K562 (cell line): ENCODE data around the gene TTYH2. TPM values are rescaled to one million over a fixed set of nuclear protein-coding genes. Genes with fewer than 3 reads are reported as not detected.

Experiments
- BHLHE40 ChIP-seq: IDR thresholded peaks from 2 replicates; pipeline ENCODE4 v1.6.1; 2011; ENCODE audit warnings: low read length, improper control_type of control experiment
- GABPB1 ChIP-seq: sonication (generic); formaldehyde crosslinking; IDR thresholded peaks from 2 replicates; pipeline ENCODE4 v1.8.0; 2022; ENCODE audit warnings: mild to moderate bottlenecking, missing genetic modification reagents
- HDAC3 ChIP-seq: fragments of 450-650 bp; IDR thresholded peaks from 2 replicates; pipeline ENCODE4 v1.6.1; 2018; ENCODE audit warnings: borderline replicate concordance, mild to moderate bottlenecking, moderate library complexity; ENCODE audit not compliant: partially characterized antibody
- KLF13 ChIP-seq: fragments of 450-650 bp; IDR thresholded peaks from 2 replicates; pipeline ENCODE4 v1.6.1; 2016; ENCODE audit warnings: missing genetic modification characterization, low read depth, mild to moderate bottlenecking, missing compliant biosample characterization, moderate library complexity, borderline replicate concordance
- PHF21A ChIP-seq: fragments of 450-650 bp; IDR thresholded peaks from 2 replicates; pipeline ENCODE4 v1.6.1; 2017; ENCODE audit warnings: low read depth, borderline replicate concordance
- PTRF ChIP-seq: fragments of 450-650 bp; IDR thresholded peaks from 2 replicates; pipeline ENCODE4 v1.6.1; 2016; ENCODE audit warnings: mild to moderate bottlenecking, missing genetic modification characterization, missing compliant biosample characterization
- SMARCA5 ChIP-seq: fragments of 450-650 bp; IDR thresholded peaks from 2 replicates; pipeline ENCODE4 v1.6.1; 2016
- WHSC1 ChIP-seq: IDR thresholded peaks from one replicate; pipeline ENCODE4 v1.6.1; 2012; ENCODE audit warnings: low read length, control low read depth, inconsistent platforms
- ZNF134 ChIP-seq: fragments of 250-450 bp; sonication (Bioruptor Pico); conservative IDR thresholded peaks from 2 replicates; pipeline ENCODE4 v1.4.0; 2020
- ZNF41 ChIP-seq: fragments of 250-450 bp; sonication (Bioruptor Pico); conservative IDR thresholded peaks from 2 replicates; pipeline ENCODE4 v1.4.0; 2020; ENCODE audit warnings: mild to moderate bottlenecking
- polyA plus RNA-seq, 8 experiments: library from polyadenylated mRNA; depleted of rRNA in 4 of 8; stranded (reverse) in 5 of 8; unstranded in 3 of 8; fragments of >200 nt; fragmentation: Nextera tagmentation in 2 of 8; fragmentation: Illumina TruSeq in 1 of 8; extraction: Ambion mirVana in 2 of 8; extraction: Trizol in 1 of 8; gene quantifications; 2 replicates each; pipeline versions ENCODE4 v1.2.1 to v1.2.3, GENCODE V29; 2011 to 2014; ENCODE audit warnings: inconsistent platforms in 1 of 8, missing spikeins in 1 of 8
- total RNA-seq, 7 experiments: library from RNA; depleted of rRNA in 6 of 7; stranded (reverse); fragments of >200 nt in 6 of 7; fragmentation: Illumina TruSeq in 2 of 7; extraction: Trizol in 2 of 7; gene quantifications; 2 replicates each; pipeline versions ENCODE4 v1.2.1 to v1.2.3, GENCODE V29; 2011 to 2021; ENCODE audit warnings: low replicate concordance in 1 of 7
- TF ChIP-seq, protein P1 (sequence below): fragments of 450-650 bp; formaldehyde crosslinking; IDR thresholded peaks from 2 replicates; pipeline ENCODE4 v1.4.0; 2022; ENCODE audit warnings: missing genetic modification characterization
- TF ChIP-seq, protein P2 (sequence below): sonication (generic); formaldehyde crosslinking; IDR thresholded peaks from 2 replicates; pipeline ENCODE4 v1.8.0; 2023; ENCODE audit warnings: mild to moderate bottlenecking, missing genetic modification reagents
- TF ChIP-seq, protein P3 (sequence below), 2 experiments: fragments of 450-650 bp; IDR thresholded peaks; 2 replicates each; pipeline ENCODE4 v1.6.1; 2018; ENCODE audit warnings: mild to moderate bottlenecking in 2 of 2, low read depth in 1 of 2; ENCODE audit not compliant: partially characterized antibody in 2 of 2
- TF ChIP-seq, protein P4 (sequence below): fragments of 250-450 bp; sonication (Bioruptor Pico); IDR thresholded peaks from 2 replicates; pipeline ENCODE4 v1.4.0; 2020

The TTYH2 gene
- total and polyA plus RNA-seq, 9 of the 15 experiments (the other 6 are each of a cell fraction or from before 2014, with no cell fraction given), result 0.03 to 2.0 (median 0.91) TPM

DNA sequence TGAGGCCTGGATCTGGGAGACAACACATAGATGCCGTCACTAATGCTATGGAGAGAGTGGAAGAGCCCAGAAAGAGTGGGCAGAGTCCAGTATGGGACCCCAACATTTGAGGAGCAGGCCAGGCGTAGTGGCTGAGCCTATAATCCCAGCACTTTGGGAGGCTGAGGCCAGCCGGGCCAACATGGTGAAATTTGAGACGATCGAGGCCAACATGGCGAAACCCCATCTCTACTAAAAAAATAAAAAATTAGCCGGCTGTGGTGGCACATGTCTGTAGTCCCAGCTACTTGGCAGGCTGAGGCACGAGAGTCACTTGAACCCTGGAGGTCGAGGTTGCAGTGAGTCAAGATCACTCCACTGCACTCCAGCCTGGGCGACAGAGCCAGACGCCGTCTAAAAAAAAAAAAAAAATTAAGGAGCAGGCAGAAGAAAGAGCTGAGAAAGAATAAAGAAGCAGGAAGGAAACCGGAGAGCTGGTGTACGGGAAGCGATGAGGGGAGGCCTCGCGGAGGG, 54.7 kb downstream of the TTYH2 start (continued):
- TF ChIP-seq, protein P1, sequence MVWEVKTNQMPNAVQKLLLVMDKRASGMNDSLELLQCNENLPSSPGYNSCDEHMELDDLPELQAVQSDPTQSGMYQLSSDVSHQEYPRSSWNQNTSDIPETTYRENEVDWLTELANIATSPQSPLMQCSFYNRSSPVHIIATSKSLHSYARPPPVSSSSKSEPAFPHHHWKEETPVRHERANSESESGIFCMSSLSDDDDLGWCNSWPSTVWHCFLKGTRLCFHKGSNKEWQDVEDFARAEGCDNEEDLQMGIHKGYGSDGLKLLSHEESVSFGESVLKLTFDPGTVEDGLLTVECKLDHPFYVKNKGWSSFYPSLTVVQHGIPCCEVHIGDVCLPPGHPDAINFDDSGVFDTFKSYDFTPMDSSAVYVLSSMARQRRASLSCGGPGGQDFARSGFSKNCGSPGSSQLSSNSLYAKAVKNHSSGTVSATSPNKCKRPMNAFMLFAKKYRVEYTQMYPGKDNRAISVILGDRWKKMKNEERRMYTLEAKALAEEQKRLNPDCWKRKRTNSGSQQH (CRISPR knock-in tag), result no peak
- TF ChIP-seq BHLHE40 (no peak), ZNF134 (CRISPR knock-in tag) (no peak), PTRF (tag) (no peak), WHSC1 (no peak), ZNF41 (no peak), GABPB1 (no peak), HDAC3 (no peak), SMARCA5 (no peak), KLF13 (tag) (no peak), PHF21A (no peak)
- TF ChIP-seq, protein P2, sequence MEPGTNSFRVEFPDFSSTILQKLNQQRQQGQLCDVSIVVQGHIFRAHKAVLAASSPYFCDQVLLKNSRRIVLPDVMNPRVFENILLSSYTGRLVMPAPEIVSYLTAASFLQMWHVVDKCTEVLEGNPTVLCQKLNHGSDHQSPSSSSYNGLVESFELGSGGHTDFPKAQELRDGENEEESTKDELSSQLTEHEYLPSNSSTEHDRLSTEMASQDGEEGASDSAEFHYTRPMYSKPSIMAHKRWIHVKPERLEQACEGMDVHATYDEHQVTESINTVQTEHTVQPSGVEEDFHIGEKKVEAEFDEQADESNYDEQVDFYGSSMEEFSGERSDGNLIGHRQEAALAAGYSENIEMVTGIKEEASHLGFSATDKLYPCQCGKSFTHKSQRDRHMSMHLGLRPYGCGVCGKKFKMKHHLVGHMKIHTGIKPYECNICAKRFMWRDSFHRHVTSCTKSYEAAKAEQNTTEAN (CRISPR knock-in tag), result no peak
- TF ChIP-seq, protein P3, sequence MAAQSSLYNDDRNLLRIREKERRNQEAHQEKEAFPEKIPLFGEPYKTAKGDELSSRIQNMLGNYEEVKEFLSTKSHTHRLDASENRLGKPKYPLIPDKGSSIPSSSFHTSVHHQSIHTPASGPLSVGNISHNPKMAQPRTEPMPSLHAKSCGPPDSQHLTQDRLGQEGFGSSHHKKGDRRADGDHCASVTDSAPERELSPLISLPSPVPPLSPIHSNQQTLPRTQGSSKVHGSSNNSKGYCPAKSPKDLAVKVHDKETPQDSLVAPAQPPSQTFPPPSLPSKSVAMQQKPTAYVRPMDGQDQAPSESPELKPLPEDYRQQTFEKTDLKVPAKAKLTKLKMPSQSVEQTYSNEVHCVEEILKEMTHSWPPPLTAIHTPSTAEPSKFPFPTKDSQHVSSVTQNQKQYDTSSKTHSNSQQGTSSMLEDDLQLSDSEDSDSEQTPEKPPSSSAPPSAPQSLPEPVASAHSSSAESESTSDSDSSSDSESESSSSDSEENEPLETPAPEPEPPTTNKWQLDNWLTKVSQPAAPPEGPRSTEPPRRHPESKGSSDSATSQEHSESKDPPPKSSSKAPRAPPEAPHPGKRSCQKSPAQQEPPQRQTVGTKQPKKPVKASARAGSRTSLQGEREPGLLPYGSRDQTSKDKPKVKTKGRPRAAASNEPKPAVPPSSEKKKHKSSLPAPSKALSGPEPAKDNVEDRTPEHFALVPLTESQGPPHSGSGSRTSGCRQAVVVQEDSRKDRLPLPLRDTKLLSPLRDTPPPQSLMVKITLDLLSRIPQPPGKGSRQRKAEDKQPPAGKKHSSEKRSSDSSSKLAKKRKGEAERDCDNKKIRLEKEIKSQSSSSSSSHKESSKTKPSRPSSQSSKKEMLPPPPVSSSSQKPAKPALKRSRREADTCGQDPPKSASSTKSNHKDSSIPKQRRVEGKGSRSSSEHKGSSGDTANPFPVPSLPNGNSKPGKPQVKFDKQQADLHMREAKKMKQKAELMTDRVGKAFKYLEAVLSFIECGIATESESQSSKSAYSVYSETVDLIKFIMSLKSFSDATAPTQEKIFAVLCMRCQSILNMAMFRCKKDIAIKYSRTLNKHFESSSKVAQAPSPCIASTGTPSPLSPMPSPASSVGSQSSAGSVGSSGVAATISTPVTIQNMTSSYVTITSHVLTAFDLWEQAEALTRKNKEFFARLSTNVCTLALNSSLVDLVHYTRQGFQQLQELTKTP (IDR thresholded peaks at IDR 0.05; ENCODE audit: low read depth in 1 of 2, partially characterized antibody in 2 of 2), result no peak
- TF ChIP-seq, protein P4, sequence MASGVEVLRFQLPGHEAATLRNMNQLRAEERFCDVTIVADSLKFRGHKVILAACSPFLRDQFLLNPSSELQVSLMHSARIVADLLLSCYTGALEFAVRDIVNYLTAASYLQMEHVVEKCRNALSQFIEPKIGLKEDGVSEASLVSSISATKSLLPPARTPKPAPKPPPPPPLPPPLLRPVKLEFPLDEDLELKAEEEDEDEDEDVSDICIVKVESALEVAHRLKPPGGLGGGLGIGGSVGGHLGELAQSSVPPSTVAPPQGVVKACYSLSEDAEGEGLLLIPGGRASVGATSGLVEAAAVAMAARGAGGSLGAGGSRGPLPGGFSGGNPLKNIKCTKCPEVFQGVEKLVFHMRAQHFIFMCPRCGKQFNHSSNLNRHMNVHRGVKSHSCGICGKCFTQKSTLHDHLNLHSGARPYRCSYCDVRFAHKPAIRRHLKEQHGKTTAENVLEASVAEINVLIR (CRISPR knock-in tag), result no peak
